ENCODE results near the gene ZSCAN10.
A peak's percentile ranks its signal among the peaks of the same experiment; 100 is the strongest.
"Not testable (repeated sequence)": the region's sequence is repeated elsewhere in the genome, so short reads cannot be mapped to it uniquely, and the experiment has no call there.

ZSCAN10 gene

GRCh38 chr16:3063625-3064386 lies 35.3 kb downstream of the ZSCAN10 start:
- no peak for DNase-seq (ENCODE audit: low spot score)

- DNase-seq (ENCODE audit: low spot score): no peak
Measured at GRCh38 chr16:3062553-3062952, 36.5 kb downstream of the ZSCAN10 start.

GRCh38 chr16:3060339-3061127 lies 38.6 kb downstream of the ZSCAN10 start:
- no peak for DNase-seq (ENCODE audit: low spot score)

DNA sequence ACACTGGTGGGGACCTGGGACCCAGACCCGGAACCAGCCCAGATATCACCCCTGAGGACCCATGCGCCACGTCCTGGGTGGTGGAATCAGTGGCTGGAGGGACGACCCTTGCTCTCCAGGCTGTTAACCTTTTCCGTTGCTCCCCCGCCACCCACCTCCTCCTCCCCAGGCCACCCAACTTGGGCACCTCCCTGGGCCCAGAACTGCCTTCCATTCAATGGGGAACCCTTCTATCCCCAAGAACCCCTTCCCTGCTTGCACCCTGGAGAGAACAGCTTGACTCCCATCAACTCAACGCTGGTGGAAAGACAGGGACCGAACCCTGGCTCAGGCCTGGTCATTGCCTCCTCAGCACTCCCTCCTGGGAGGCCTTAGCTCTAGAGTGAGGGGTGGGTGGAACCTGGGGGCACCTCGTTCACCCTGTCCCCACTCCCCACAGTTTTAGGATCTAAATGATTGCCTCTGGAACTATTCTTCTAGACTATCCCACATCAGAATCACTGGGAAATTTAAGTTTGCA lies 39.3 kb downstream of the ZSCAN10 start:
- DNase-seq (ENCODE audit: low spot score): no peak

DNA sequence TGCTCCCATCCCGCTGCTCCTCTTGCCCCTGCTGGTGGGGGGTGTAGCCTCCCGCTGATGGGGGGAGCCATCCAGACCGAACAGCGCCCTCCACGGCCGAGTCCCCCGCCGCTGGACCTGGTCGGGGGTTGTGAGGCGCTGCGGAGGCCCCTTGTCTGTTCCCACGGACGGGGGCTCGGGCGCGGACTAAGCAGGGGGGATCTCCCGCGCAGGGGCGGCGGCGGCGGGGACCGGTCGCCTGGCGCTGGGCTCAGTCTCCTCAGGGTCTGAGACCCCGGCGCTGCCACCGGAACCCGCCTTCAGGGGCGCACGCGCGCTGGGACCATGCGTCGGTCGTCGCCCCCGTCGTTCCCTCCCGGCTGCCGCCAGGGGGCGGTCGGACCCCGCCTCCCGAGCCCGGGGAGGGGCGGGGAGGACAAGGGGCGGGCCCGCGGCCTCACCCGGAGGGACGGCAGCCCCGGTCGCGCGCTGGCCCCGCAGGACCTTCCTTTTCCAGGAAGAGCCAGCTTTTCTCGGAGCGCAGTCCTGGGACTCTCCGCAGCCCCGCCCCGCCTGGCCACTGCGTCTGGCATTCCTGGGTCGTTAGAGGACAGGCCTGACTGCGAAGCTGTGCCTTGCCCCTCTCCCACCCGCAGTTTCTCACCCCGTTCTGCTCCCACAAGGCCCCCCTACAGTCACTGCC lies 39.9 kb downstream of the ZSCAN10 start:
- DNase-seq (ENCODE audit: low spot score): peak; percentile 96

GRCh38 chr16:3058139-3059030 lies 40.7 kb downstream of the ZSCAN10 start:
- DNase-seq (ENCODE audit: low spot score): no peak

- no peak for DNase-seq (ENCODE audit: low spot score)
Measured at GRCh38 chr16:3057181-3058138, 41.6 kb downstream of the ZSCAN10 start.

DNA sequence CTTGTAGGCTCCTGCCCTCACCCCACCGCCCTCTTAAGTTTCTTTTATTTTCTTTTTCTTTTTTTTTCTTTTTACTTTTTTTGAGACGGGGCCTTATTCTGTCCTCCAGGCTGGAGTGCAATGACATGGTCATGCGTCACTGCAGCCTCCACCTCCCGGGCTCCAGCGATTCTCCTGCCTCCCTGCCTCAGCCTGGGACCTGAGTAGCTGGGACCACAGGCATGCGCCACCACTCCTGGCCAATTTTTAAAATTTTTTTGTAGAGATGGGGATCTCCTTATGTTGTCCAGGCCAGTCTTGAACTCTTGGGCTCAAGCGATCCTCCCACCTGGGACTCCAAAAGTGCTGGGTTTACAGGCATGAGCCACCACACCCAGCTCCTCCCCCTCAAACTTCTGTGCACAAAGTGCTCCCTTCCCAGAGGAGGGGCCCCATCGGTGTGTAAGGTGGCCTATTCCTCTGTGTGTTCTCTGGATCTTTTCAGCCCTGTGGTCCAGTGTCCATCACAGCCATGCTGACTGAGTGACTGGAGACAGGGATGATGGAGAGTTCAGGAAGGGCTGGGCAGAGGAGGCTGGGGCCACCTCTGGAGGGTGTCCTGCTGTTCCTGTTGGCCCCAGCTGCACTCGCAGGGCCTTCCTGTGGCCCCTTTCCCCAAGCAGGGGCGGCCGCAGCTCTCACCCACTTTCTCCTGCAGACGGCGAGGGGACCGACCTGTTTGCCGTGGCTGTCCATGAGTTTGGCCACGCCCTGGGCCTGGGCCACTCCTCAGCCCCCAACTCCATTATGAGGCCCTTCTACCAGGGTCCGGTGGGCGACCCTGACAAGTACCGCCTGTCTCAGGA lies 42.5 kb downstream of the ZSCAN10 start:
- no peak for DNase-seq (ENCODE audit: low spot score)

- DNase-seq (ENCODE audit: low spot score): not testable (repeated sequence)
Measured at GRCh38 chr16:3055734-3056115, 43.4 kb downstream of the ZSCAN10 start.

- DNase-seq (ENCODE audit: low spot score): no peak
Measured at GRCh38 chr16:3054965-3055733, 43.9 kb downstream of the ZSCAN10 start.

GRCh38 chr16:3053330-3053710 lies 45.8 kb downstream of the ZSCAN10 start:
- DNase-seq (ENCODE audit: low spot score): not testable (repeated sequence)

DNA sequence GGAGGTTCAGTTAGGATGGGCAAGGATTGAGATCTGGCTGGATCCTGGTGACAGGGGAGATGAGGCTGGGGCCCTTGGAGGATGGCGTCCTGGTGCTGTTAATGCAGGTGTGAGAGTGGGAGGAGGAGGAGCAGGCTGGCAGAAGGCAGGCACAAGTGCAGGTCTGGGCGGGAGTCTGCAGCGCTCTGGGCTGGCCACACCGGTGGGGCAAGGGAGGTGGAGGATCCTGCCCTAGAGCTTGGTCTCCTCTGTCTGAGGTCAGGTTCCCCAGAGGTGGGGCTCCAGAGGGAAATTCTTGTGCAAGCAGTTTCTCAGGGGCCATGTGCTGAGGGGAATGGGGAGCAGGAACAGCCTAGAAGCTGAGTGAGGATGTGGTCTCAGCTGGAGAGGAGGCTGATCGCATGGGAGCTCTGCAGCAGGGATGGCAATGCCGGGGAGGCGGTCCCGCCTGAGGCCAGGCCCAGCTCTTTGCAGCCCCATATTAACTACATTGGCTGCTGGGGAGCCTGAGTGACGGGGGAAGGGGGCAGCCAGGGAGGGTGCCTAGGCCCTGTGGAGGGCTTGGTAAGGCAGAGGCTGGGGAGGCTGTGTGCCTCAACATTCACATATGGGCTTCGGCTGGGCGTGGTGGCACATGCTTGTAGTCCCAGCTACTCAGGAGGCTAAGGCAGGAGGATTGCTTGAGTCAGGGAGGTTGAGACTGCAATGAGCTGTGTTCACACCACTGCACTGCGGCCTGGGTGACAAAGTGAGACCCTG lies 46.3 kb downstream of the ZSCAN10 start:
- DNase-seq (ENCODE audit: low spot score): not testable (repeated sequence)

GRCh38 chr16:3051494-3051893 lies 47.6 kb downstream of the ZSCAN10 start:
- no peak for DNase-seq (ENCODE audit: low spot score)

DNA sequence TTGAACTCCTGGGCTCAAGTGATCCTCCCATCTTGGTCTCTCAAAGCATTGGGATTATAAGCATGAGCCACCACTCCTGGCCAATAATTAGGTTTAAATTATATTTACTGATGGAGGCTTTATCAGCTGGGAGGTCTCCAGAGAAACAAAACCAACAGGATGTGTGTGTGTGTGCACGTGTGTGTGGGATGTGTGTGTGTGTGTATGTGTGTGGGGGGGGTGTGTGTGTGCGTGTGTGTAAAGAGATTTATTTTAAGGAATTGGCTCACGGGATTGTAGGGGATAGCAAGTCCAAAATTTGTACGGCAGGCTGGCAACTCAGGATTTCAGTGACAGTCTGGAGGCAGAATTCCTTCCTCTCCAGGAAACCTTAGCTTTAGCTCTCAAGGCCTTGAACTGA lies 48.1 kb downstream of the ZSCAN10 start:
- no peak for DNase-seq (ENCODE audit: low spot score)

DNA sequence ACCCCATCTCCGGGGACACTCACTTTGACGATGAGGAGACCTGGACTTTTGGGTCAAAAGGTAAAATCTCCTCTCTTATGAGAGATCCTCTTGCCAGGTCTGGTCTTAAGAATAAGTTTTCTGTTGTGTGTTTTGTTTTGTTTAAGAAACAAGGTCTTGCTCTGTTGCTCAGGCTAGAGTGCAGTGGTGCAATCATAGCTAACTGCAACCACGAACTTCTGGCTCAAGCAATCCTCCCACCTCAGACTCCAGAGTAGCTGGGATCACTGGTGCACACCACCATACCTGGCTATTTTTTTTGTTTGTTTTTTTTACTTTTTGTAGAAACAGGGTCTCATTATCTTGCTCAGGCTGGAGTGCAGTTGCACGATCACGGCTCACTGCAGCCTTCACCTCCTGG lies 48.6 kb downstream of the ZSCAN10 start:
- DNase-seq (ENCODE audit: low spot score): no peak

DNA sequence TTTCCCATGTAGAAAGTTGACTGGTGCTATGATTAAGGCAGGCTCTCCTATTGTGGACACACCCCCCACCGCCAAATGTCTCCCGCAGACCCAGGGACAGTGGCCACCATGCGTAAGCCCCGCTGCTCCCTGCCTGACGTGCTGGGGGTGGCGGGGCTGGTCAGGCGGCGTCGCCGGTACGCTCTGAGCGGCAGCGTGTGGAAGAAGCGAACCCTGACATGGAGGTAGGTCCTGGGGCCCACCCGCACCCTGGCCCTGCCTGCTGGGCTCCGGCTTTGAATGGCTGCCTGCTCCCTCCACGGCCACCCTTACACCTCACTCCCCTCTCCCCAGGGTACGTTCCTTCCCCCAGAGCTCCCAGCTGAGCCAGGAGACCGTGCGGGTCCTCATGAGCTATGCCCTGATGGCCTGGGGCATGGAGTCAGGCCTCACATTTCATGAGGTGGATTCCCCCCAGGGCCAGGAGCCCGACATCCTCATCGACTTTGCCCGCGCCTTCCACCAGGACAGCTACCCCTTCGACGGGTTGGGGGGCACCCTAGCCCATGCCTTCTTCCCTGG lies 49.1 kb downstream of the ZSCAN10 start:
- no peak for DNase-seq (ENCODE audit: low spot score)

DNA sequence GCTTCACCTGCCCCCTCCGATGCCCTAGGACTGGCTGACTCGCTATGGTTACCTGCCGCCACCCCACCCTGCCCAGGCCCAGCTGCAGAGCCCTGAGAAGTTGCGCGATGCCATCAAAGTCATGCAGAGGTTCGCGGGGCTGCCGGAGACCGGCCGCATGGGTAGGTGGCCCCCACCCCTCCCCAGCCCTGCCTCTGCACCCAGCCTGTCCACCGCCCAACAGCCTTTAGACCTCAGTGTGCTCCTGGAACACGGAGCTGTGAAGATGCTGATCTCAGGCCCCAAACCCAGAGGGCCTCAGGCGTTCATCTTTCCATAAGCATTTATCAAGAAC lies 51.7 kb downstream of the ZSCAN10 start:
- DNase-seq (ENCODE audit: low spot score): no peak

Data from LoVo (cell line).